SH-SY5Y (cell line): Measurements from ENCODE around the gene CLEC1A.

Source experiments
- GATA2 ChIP-seq: IDR thresholded peaks from 2 replicates; pipeline ENCODE4 v1.6.1; 2011; ENCODE audit warnings: mild to moderate bottlenecking, low read depth, low read length
- GATA3 ChIP-seq: IDR thresholded peaks from 2 replicates; pipeline ENCODE4 v1.6.1; 2011; ENCODE audit warnings: low read depth, mild to moderate bottlenecking, low read length, moderate library complexity

GRCh38 chr12:10140001-10140400 is 41.2 kb upstream of the CLEC1A start:
- TF ChIP-seq GATA3: no peak
- TF ChIP-seq GATA2: no peak
